Activated CD4-positive, alpha-beta T cell treated with anti-CD3 and anti-CD28 coated beads, Interleukin-10, Interleukin-2, amounts not matched to agents 100 ng/mL and 50 ng/mL, durations not matched to agents 16 hours and 8 hours (primary cell): ENCODE data around the gene FAM72A.

Source experiments
- DNase-seq: peaks from one replicate; pipeline ENCODE4 v3.0.0-alpha.2; 2020

FAM72A gene

DNA sequence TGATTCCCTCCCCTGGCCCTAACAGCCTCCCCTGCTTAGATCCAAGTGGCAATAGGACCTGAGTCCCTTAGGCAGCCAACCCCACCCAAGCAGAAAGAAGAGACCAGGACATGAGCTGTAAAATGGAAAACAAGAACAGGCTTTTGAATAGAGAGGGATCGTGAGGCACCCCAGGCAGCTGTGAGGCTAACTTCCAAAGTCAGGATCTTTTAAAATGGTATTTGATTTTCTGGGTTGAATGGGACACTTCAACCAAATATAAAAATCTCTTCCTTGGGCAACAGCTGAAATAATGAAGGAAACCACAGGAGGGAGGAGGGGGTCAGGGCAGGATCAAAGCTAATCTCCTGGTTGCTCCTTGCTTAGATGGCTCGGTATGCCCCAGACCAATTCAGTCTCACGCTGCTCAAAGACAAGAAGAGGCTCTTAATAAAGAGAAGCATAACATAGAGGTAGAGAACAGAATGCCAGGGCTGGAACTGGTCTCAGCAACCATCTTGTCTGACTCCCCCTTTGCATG, 56.8 kb downstream of the FAM72A start:
- DNase-seq: no peak

DNA sequence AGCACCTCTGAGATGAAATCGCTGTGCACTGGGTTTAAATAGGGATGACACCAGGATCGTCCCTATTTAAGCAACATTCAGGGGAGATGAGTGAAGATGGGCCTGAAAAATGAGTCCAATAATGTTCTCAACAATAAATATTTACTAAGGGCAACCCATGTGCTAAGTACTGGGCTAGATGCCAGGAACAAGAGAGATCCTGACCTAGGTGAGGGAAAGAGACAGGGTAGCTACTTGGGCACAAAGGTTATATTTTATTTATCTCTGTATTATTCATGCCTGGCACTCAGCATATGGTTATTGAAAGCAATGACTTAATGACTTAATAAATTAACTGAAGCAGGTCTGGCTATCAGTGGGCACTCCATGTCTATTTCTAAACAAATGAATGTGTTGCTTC, 58.0 kb downstream of the FAM72A start:
- DNase-seq: no peak

DNA sequence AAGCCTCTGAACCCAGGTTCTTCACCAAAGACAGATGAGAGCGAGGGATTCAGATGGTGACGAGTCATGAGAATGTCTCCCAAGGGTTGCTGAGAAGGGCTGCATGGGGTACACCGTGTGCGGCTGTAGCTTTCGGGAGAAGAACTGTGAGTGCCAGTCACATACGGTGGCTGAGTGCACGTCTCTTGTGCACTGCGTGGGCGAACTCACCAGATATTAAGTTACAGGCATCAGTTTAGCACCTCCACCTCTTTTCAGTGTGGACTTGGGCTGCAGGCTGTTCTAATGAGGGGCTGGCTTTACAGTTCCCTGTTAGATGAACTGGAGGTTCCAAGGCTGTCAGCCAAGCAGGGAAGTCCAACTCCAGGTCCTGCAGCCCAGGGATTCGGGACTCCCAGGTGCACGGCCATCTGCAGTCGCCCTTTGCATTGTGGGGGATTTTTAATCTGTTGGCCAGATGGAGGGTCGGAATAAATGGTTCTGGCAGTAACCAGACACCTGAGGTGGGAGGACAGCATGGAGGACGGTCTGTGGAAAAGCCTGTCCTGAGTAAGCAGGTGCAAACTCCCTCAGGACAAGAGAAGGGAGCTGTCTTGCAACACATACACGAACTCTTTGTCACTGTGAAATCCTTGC, 59.0 kb downstream of the FAM72A start:
- no peak for DNase-seq

DNA sequence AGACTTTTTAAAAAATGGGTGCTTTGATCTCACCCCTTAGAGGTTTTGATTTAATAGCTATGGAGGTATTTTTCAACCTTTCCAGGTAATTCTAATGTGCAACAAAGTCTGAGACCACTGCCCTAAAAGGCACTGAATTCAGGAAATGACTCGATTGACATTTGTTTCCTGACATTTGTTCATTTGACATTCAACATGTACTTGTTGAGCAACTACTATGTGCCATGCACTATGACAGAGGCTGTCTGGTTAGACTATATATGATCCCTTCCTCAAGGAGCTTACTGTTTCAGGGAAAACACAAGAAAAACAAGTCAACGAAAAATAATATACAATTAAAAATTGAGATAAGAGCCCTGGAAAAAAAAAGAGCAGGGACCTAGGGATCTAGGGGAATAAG, 59.9 kb downstream of the FAM72A start:
- DNase-seq: no peak

DNA sequence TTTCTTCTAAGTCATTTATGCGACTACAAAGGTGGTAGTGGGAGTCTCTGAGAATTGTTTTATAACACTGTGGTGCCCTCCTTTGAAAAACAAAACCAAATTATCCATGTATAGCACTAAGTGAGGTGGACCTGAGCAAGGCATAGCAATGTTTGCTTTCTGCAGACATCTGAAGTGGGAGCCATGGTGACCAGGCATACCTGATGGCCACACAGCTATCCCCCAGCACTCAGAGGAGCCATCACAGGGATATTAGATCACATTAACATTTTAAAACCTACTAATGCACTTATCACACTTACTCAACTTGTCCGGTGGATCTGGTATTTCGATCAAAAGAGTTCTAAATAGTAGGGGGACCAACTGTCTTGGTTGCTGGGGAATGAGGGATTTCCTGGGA, 60.6 kb downstream of the FAM72A start:
- DNase-seq: no peak

GRCh38 chr1:206136241-206136640, 66.4 kb downstream of the FAM72A start:
- DNase-seq: no peak
